Neural crest cell (in vitro differentiated cells): ENCODE data around the gene COL16A1. TPM values are rescaled to one million over a fixed set of nuclear protein-coding genes. Genes with fewer than 3 reads are reported as not detected.

Source experiments
- DNase-seq: peaks from one replicate; pipeline ENCODE4 v3.0.0; 2021; ENCODE audit warnings: low read depth, mixed read lengths, low spot score
- H3K27ac Mint-ChIP-seq: one replicate; pipeline ENCODE4 v1.8.0; 2021; ENCODE audit warnings: mild to moderate bottlenecking, mixed read lengths; ENCODE audit not compliant: unreplicated experiment
- H3K27me3 Mint-ChIP-seq: 2 replicates; pipeline ENCODE4 v1.8.0; 2021; ENCODE audit warnings: low read depth, mild to moderate bottlenecking, mixed read lengths
- H3K36me3 Mint-ChIP-seq: 2 replicates; pipeline ENCODE4 v1.8.0; 2021; ENCODE audit warnings: low read depth, mild to moderate bottlenecking, mixed read lengths
- H3K4me1 Mint-ChIP-seq: 2 replicates; pipeline ENCODE4 v1.8.0; 2021; ENCODE audit warnings: mixed read lengths
- H3K4me3 Mint-ChIP-seq: one replicate; pipeline ENCODE4 v1.8.0; 2021; ENCODE audit warnings: mild to moderate bottlenecking, mixed read lengths
- H3K9me3 Mint-ChIP-seq: 2 replicates; pipeline ENCODE4 v1.8.0; 2021; ENCODE audit warnings: mixed read lengths
- CTCF ChIP-seq: fragments of 200-600 bp; sonication (generic); conservative IDR thresholded peaks from 2 replicates; pipeline ENCODE4 v1.5.0; 2021; ENCODE audit warnings: antibody characterized with exemption, mild to moderate bottlenecking
- total RNA-seq: library from RNA; stranded (reverse); gene quantifications from 2 replicates; pipeline ENCODE4 v1.2.1, GENCODE V29; 2021

Gene COL16A1
- total RNA-seq, 1 donor from 2014 or later = 0.72 TPM

- Mint-ChIP-seq H3K4me1 (peaks cover 14% of the 10 kb centered on the region), H3K27ac (no peak overlapping the region), H3K9me3 (no peaks in the 10 kb centered on the region), H3K36me3 (no peaks in the 10 kb centered on the region), H3K27me3 (peaks cover 18% of the 10 kb centered on the region), H3K4me3 (no peak overlapping the region)
- no peak for DNase-seq
- no peak for TF ChIP-seq CTCF
Observed at GRCh38 chr1:31621498-31621820, 82.4 kb downstream of the COL16A1 start.

GRCh38 chr1:31620631-31621497, 83.0 kb downstream of the COL16A1 start:
- no peak overlapping the region for H3K27ac Mint-ChIP-seq
- H3K4me1 Mint-ChIP-seq = peaks cover 10% of the 10 kb centered on the region
- H3K9me3 Mint-ChIP-seq = no peaks in the 10 kb centered on the region
- DNase-seq = no peak
- no peak overlapping the region for H3K4me3 Mint-ChIP-seq
- peaks cover 24% of the 10 kb centered on the region for H3K27me3 Mint-ChIP-seq
- no peaks in the 10 kb centered on the region for H3K36me3 Mint-ChIP-seq
- TF ChIP-seq CTCF = no peak

GRCh38 chr1:31618916-31619846, 84.6 kb downstream of the COL16A1 start:
- Mint-ChIP-seq H3K27me3 (peaks cover 30% of the 10 kb centered on the region), H3K4me3 (peak overlapping the region; percentile 44), H3K27ac (no peak overlapping the region), H3K36me3 (no peaks in the 10 kb centered on the region), H3K4me1 (peaks cover 10% of the 10 kb centered on the region), H3K9me3 (no peaks in the 10 kb centered on the region)
- DNase-seq = no peak
- TF ChIP-seq CTCF = no peak

GRCh38 chr1:31617916-31618746, 85.7 kb downstream of the COL16A1 start:
- peak; percentile 97 for TF ChIP-seq CTCF
- peak; percentile 75 for DNase-seq
- peaks cover 10% of the 10 kb centered on the region for H3K4me1 Mint-ChIP-seq
- peak overlapping the region; percentile 82 for H3K4me3 Mint-ChIP-seq
- peaks cover 30% of the 10 kb centered on the region for H3K27me3 Mint-ChIP-seq
- H3K9me3 Mint-ChIP-seq = no peaks in the 10 kb centered on the region
- H3K27ac Mint-ChIP-seq = no peak overlapping the region
- no peaks in the 10 kb centered on the region for H3K36me3 Mint-ChIP-seq
